HG02870 (cell line): ENCODE results near the gene HEYL.

ENCODE experiments used
- ATAC-seq: cut with Tn5 transposase; IDR thresholded peaks from one replicate; pipeline ENCODE4 v1.9.1; 2021; ENCODE audit warnings: mild to moderate bottlenecking, moderate library complexity; ENCODE audit not compliant: unreplicated experiment

Gene HEYL

GRCh38 chr1:39642796-39643195 is 3.4 kb upstream of the HEYL start:
- no peak for ATAC-seq

- ATAC-seq, result no peak
Measured at GRCh38 chr1:39640861-39641260, 1.4 kb upstream of the HEYL start.

- no peak for ATAC-seq
Measured at GRCh38 chr1:39638965-39639304, 508 bp downstream of the HEYL start.

GRCh38 chr1:39637361-39637760 is 2.1 kb downstream of the HEYL start:
- no peak for ATAC-seq

- no peak for ATAC-seq
Measured at GRCh38 chr1:39635871-39636210, 3.6 kb downstream of the HEYL start.

- ATAC-seq, result no peak
Measured at GRCh38 chr1:39635205-39635870, 4.1 kb downstream of the HEYL start.

- ATAC-seq, result no peak
Measured at GRCh38 chr1:39633422-39633821, 6.0 kb downstream of the HEYL start.

GRCh38 chr1:39632682-39633417 is 6.6 kb downstream of the HEYL start:
- no peak for ATAC-seq

- ATAC-seq, result no peak
Measured at GRCh38 chr1:39632323-39632681, 7.1 kb downstream of the HEYL start.

- ATAC-seq, result no peak
Measured at GRCh38 chr1:39631361-39632322, 7.8 kb downstream of the HEYL start.

- no peak for ATAC-seq
Measured at GRCh38 chr1:39628807-39629350, 10.6 kb downstream of the HEYL start.

- ATAC-seq, result no peak
Measured at GRCh38 chr1:39626646-39627045, 12.8 kb downstream of the HEYL start.

GRCh38 chr1:39625462-39626273 is 13.8 kb downstream of the HEYL start:
- ATAC-seq, result no peak

GRCh38 chr1:39625009-39625408 is 14.4 kb downstream of the HEYL start:
- ATAC-seq, result no peak

GRCh38 chr1:39623053-39623452 is 16.4 kb downstream of the HEYL start:
- no peak for ATAC-seq

- ATAC-seq, result no peak
Measured at GRCh38 chr1:39622427-39622826, 17.0 kb downstream of the HEYL start.

- ATAC-seq, result no peak
Measured at GRCh38 chr1:39620659-39621165, 18.7 kb downstream of the HEYL start.

GRCh38 chr1:39617488-39618049 is 21.9 kb downstream of the HEYL start:
- no peak for ATAC-seq

GRCh38 chr1:39615086-39615673 is 24.3 kb downstream of the HEYL start:
- no peak for ATAC-seq

- ATAC-seq, result no peak
Measured at GRCh38 chr1:39614488-39614887, 25.0 kb downstream of the HEYL start.
